Caco-2 (cell line): ENCODE data around the gene GIPC2. TPM values are rescaled to one million over a fixed set of nuclear protein-coding genes. Genes with fewer than 3 reads are reported as not detected.

Source experiments
- BruUV-seq: library from RNA; stranded (reverse); fragments of 400-500 nt; replicated peaks from 2 replicates; lab custom pipeline; 2021; lab: Mats Ljungman, UMichigan
- CTCF ChIA-PET: fragments of 300-600 bp; sonication (Branson Sonifier 250); formaldehyde crosslinking; loops from one replicate; lab custom pipeline; 2022; ENCODE audit warnings: antibody characterized with exemption; lab: Charles Lee
- POLR2A ChIA-PET: fragments of 300-600 bp; sonication (Branson Sonifier 250); formaldehyde crosslinking; loops from one replicate; lab custom pipeline; 2022; ENCODE audit warnings: antibody characterized with exemption; lab: Charles Lee
- DNase-seq, 2 experiments: peaks; one replicate each; pipeline versions ENCODE4 v3.0.0 to v3.0.0-alpha.2; 2020 to 2022
- H3K27me3 ChIP-seq: replicated peaks from 2 replicates; pipeline ENCODE4 v1.6.0; 2011; ENCODE audit warnings: low read length; ENCODE audit not compliant: control insufficient read depth, insufficient read depth
- H3K36me3 ChIP-seq: 2 replicates; pipeline ENCODE4 v1.5.1; 2011; ENCODE audit warnings: low read length; ENCODE audit not compliant: control insufficient read depth, insufficient read depth
- H3K4me1 ChIP-seq: fragments of 250-450 bp; sonication (Bioruptor Pico); 2 replicates; pipeline ENCODE4 v1.5.1; 2020; ENCODE audit warnings: mild to moderate bottlenecking
- H3K4me3 ChIP-seq: 2 replicates; pipeline ENCODE4 v1.5.1; 2011; ENCODE audit warnings: low read depth, mild to moderate bottlenecking, control low read depth, low read length
- H3K9me3 ChIP-seq: fragments of 250-450 bp; sonication (Bioruptor Pico); 2 replicates; pipeline ENCODE4 v1.5.1; 2020; ENCODE audit warnings: mild to moderate bottlenecking, moderate library complexity
- H3K27ac Mint-ChIP-seq: one replicate; pipeline ENCODE4 v1.8.0; 2022; ENCODE audit warnings: mixed read lengths; ENCODE audit not compliant: unreplicated experiment
- H3K27me3 Mint-ChIP-seq: one replicate; pipeline ENCODE4 v1.8.0; 2022; ENCODE audit warnings: mixed read lengths; ENCODE audit not compliant: insufficient read depth, unreplicated experiment
- H3K36me3 Mint-ChIP-seq: one replicate; pipeline ENCODE4 v1.8.0; 2022; ENCODE audit warnings: mild to moderate bottlenecking, mixed read lengths; ENCODE audit not compliant: insufficient read depth, unreplicated experiment
- H3K4me1 Mint-ChIP-seq: one replicate; pipeline ENCODE4 v1.8.0; 2022; ENCODE audit warnings: low read depth, mixed read lengths; ENCODE audit not compliant: unreplicated experiment
- H3K4me3 Mint-ChIP-seq: one replicate; pipeline ENCODE4 v1.8.0; 2022; ENCODE audit warnings: mild to moderate bottlenecking, moderate library complexity, mixed read lengths; ENCODE audit not compliant: unreplicated experiment
- H3K9me3 Mint-ChIP-seq: one replicate; pipeline ENCODE4 v1.8.0; 2022; ENCODE audit warnings: mixed read lengths; ENCODE audit not compliant: unreplicated experiment
- CTCF ChIP-seq, 2 experiments: fragments of 200-600 bp in 1 of 2; IDR thresholded peaks; 1 replicate in 1 of 2; 2 replicates in 1 of 2; pipeline versions ENCODE4 v1.5.1 to v1.8.0; 2011 to 2022; ENCODE audit warnings: antibody characterized with exemption in 1 of 2, control low read depth in 1 of 2, inconsistent platforms in 1 of 2, low read depth in 1 of 2, low read length in 1 of 2, mild to moderate bottlenecking in 1 of 2, moderate library complexity in 1 of 2; ENCODE audit not compliant: insufficient read depth in 1 of 2, severe bottlenecking in 1 of 2, unreplicated experiment in 1 of 2
- intact Hi-C: fragments of 100-400 bp; cut with micrococcal nuclease; formaldehyde crosslinking; loops from one replicate; pipeline ENCODE4 v1.10.0; 2022; ENCODE audit not compliant: unreplicated experiment
- total RNA-seq: library from RNA; stranded (reverse); gene quantifications from 2 replicates; pipeline ENCODE4 v1.2.3, GENCODE V29; 2022

The GIPC2 gene
- total RNA-seq, 1 experiment from 2014 or later, result 4.4 TPM

GRCh38 chr1:78045563-78045925, 222 bp upstream of the GIPC2 start:
- Histone ChIP-seq H3K4me1 (0 out of 2 replicates have a peak, but pooled peaks cover 3% of the 10 kb centered on the region), H3K36me3 (no peaks in the 10 kb centered on the region), H3K9me3 (no peaks in the 10 kb centered on the region), H3K27me3 (no peaks in the 10 kb centered on the region), H3K4me3 (peak overlapping the region; percentile 82)
- peaks cover 7% of the 10 kb centered on the region for H3K4me1 Mint-ChIP-seq
- intact Hi-C loops, result loop anchor here (1.0 to 5.0 kb wide), 2 partner anchors 41 to 68 kb away; partner anchors contain the start of genes DNAJB4 and FUBP1
- peak overlapping the region; percentile 77 for H3K4me3 Mint-ChIP-seq
- no peak for DNase-seq
- CTCF ChIA-PET, result no interaction called here
- no peak for TF ChIP-seq CTCF (IDR thresholded peaks at IDR 0.05; ENCODE audit: insufficient read depth in 1 of 2, low read depth in 1 of 2, low read length in 1 of 2, severe bottlenecking in 1 of 2, unreplicated experiment in 1 of 2)
- no peaks in the 10 kb centered on the region for H3K27me3 Mint-ChIP-seq
- H3K36me3 Mint-ChIP-seq, result no peaks in the 10 kb centered on the region
- POLR2A ChIA-PET, result interaction anchor here (3.5 kb wide), 1 partner anchor 41 kb away, joined by 15 read pairs; the partner anchor contains the start of gene DNAJB4
- BruUV-seq, result TSS peak; percentile 45
- no peaks in the 10 kb centered on the region for H3K9me3 Mint-ChIP-seq
- H3K27ac Mint-ChIP-seq, result peak overlapping the region; percentile 70

- Mint-ChIP-seq H3K9me3 (no peaks in the 10 kb centered on the region), H3K4me3 (peak overlapping the region; percentile 77), H3K4me1 (peaks cover 7% of the 10 kb centered on the region), H3K27me3 (no peaks in the 10 kb centered on the region), H3K36me3 (no peaks in the 10 kb centered on the region), H3K27ac (no peak overlapping the region)
- TSS peak; percentile 34 for BruUV-seq
- Histone ChIP-seq H3K36me3 (no peaks in the 10 kb centered on the region), H3K27me3 (no peaks in the 10 kb centered on the region), H3K4me1 (0 out of 2 replicates have a peak, but pooled peaks cover 3% of the 10 kb centered on the region), H3K9me3 (no peaks in the 10 kb centered on the region), H3K4me3 (peak overlapping the region; percentile 82)
- ChIA-PET POLR2A (interaction anchor here (0.6 to 3.5 kb wide), 2 partner anchors 35 to 42 kb away, joined by 4 to 15 read pairs; partner anchors contain the start of gene DNAJB4), CTCF (no interaction called here)
- intact Hi-C loops, result loop anchor here (2.0 to 5.0 kb wide), 2 partner anchors 68 to 70 kb away; partner anchors contain the start of gene FUBP1
- no peak for TF ChIP-seq CTCF (IDR thresholded peaks at IDR 0.05; ENCODE audit: insufficient read depth in 1 of 2, low read depth in 1 of 2, low read length in 1 of 2, severe bottlenecking in 1 of 2, unreplicated experiment in 1 of 2)
- DNase-seq, result no peak
Measured at GRCh38 chr1:78047106-78047505, 1.3 kb downstream of the GIPC2 start.

- POLR2A ChIA-PET, result interaction anchor here (0.6 to 3.5 kb wide), 2 partner anchors 35 to 43 kb away, joined by 4 to 15 read pairs; partner anchors contain the start of gene DNAJB4
Measured at GRCh38 chr1:78047631-78048030, 1.9 kb downstream of the GIPC2 start.

More at GRCh38 chr1:78047631-78048030, 1.9 kb downstream of the GIPC2 start:
- Histone ChIP-seq H3K4me1 (0 out of 2 replicates have a peak, but pooled peaks cover 3% of the 10 kb centered on the region), H3K4me3 (peak overlapping the region; percentile 82; the same call in 1 of the 2 replicates), H3K36me3 (no peaks in the 10 kb centered on the region), H3K9me3 (no peaks in the 10 kb centered on the region), H3K27me3 (no peaks in the 10 kb centered on the region)
- DNase-seq, result no peak
- CTCF ChIA-PET, result no interaction called here
- H3K4me1 Mint-ChIP-seq, result peaks cover 7% of the 10 kb centered on the region
- H3K36me3 Mint-ChIP-seq, result no peaks in the 10 kb centered on the region
- H3K4me3 Mint-ChIP-seq, result peak overlapping the region; percentile 77
- H3K27ac Mint-ChIP-seq, result no peak overlapping the region
- no peaks in the 10 kb centered on the region for H3K9me3 Mint-ChIP-seq
- intact Hi-C loops, result loop anchor here (2.0 to 5.0 kb wide), 2 partner anchors 67 to 70 kb away; partner anchors contain the start of gene FUBP1
- TF ChIP-seq CTCF (IDR thresholded peaks at IDR 0.05; ENCODE audit: insufficient read depth in 1 of 2, low read depth in 1 of 2, low read length in 1 of 2, severe bottlenecking in 1 of 2, unreplicated experiment in 1 of 2), result no peak
- H3K27me3 Mint-ChIP-seq, result no peaks in the 10 kb centered on the region
- BruUV-seq, result no TSS peak
